Hepatocyte (in vitro differentiated cells): Measurements from ENCODE around the gene ABHD8. TPM values are rescaled to one million over a fixed set of nuclear protein-coding genes. Genes with fewer than 3 reads are reported as not detected.
A peak's percentile ranks its signal among the peaks of the same experiment; 100 is the strongest.

Experiments used
- DNase-seq: peaks from one replicate; pipeline ENCODE4 v3.0.0-alpha.2; 2016; ENCODE audit warnings: low spot score
- H2AFZ ChIP-seq: fragments of 200-600 bp; sonication (generic); 2 replicates; pipeline ENCODE4 v1.6.0; 2016; ENCODE audit warnings: antibody characterized with exemption, mild to moderate bottlenecking
- H3K27ac ChIP-seq: fragments of 200-600 bp; sonication (generic); 2 replicates; pipeline ENCODE4 v1.5.1; 2016; ENCODE audit warnings: mild to moderate bottlenecking
- H3K27me3 ChIP-seq: fragments of 200-600 bp; sonication (generic); 2 replicates; pipeline ENCODE4 v1.6.1; 2016
- H3K36me3 ChIP-seq: fragments of 200-600 bp; sonication (generic); replicated peaks from 2 replicates; pipeline ENCODE4 v1.5.1; 2016; ENCODE audit warnings: low read depth; ENCODE audit not compliant: insufficient read depth
- H3K4me1 ChIP-seq: fragments of 200-600 bp; sonication (generic); 2 replicates; pipeline ENCODE4 v1.5.1; 2016; ENCODE audit warnings: mild to moderate bottlenecking, moderate library complexity; ENCODE audit not compliant: insufficient read depth
- H3K4me2 ChIP-seq: fragments of 200-600 bp; sonication (generic); 2 replicates; pipeline ENCODE4 v1.6.0; 2016
- H3K4me3 ChIP-seq: fragments of 200-600 bp; sonication (generic); 2 replicates; pipeline ENCODE4 v1.5.1; 2016; ENCODE audit warnings: mild to moderate bottlenecking
- H3K79me2 ChIP-seq: fragments of 200-600 bp; sonication (generic); 2 replicates; pipeline ENCODE4 v1.6.0; 2017; ENCODE audit warnings: mild to moderate bottlenecking
- H3K9me2 ChIP-seq: fragments of 200-600 bp; sonication (generic); replicated peaks from 2 replicates; pipeline ENCODE4 v1.6.0; 2017; ENCODE audit warnings: mild to moderate bottlenecking; ENCODE audit not compliant: insufficient read depth
- H3K9me3 ChIP-seq: fragments of 200-600 bp; sonication (generic); 2 replicates; pipeline ENCODE4 v1.5.1; 2016; ENCODE audit warnings: low read depth, mild to moderate bottlenecking
- H4K20me1 ChIP-seq: fragments of 200-600 bp; sonication (generic); 2 replicates; pipeline ENCODE4 v1.6.0; 2016; ENCODE audit warnings: mild to moderate bottlenecking; ENCODE audit not compliant: insufficient read depth, poor library complexity, severe bottlenecking
- EZH2 ChIP-seq: fragments of 200-600 bp; sonication (generic); IDR thresholded peaks from 2 replicates; pipeline ENCODE4 v1.6.1; 2016; ENCODE audit warnings: antibody characterized with exemption, mild to moderate bottlenecking, borderline replicate concordance
- EZH2phosphoT487 ChIP-seq: fragments of 200-600 bp; sonication (generic); IDR thresholded peaks from one replicate; pipeline ENCODE4 v1.6.1; 2018; ENCODE audit warnings: antibody characterized with exemption, mild to moderate bottlenecking, low read depth, moderate library complexity; ENCODE audit not compliant: unreplicated experiment, severe bottlenecking
- WGBS: methylation state at CpG from one replicate; pipeline ENCODE4 v1.1.6; 2016; ENCODE audit warnings: low lambda C conversion rate; ENCODE audit errors: missing lambda C conversion rate; 5-methylcytosine and 5-hydroxymethylcytosine counted together
- polyA plus RNA-seq: library from polyadenylated mRNA; unstranded; fragments of >200 nt; fragmentation: Nextera tagmentation; extraction: Ambion mirVana; gene quantifications from 2 replicates; pipeline ENCODE4 v1.2.1, GENCODE V29; 2016
- total RNA-seq: library from RNA; depleted of rRNA; stranded (reverse); fragments of >200 nt; gene quantifications from 2 replicates; pipeline ENCODE4 v1.2.3, GENCODE V29; 2014
- TF ChIP-seq, protein P1 (sequence below): fragments of 200-600 bp; sonication (generic); IDR thresholded peaks from 2 replicates; pipeline ENCODE4 v1.5.1; 2016; ENCODE audit warnings: antibody characterized with exemption, mild to moderate bottlenecking; ENCODE audit not compliant: poor library complexity

Gene ABHD8
- total and polyA plus RNA-seq, 2 experiments from 2014 or later, result 12.9 to 17.6 TPM

DNA sequence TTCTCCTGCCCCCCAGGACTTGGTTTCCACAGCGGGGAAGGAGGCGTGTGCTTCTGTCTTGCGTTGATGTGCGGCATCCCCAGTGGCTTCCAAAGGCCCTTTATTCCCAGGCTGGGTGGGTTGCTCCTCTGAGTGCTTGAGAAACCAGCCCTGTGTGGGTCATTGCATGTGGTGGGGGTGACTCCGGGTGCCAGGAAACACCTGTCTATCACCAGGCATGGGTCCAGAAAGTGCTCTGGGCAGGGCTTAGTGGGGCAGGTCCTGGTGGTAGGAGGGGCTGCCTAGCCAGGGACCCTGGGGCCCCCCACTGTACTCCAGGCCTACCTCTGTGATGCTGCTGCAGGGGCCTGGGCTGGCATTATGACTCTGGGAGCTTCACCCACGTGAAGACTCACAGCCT, 15.7 kb upstream of the ABHD8 start:
- H3K36me3 ChIP-seq, result no peaks in the 10 kb centered on the region
- H3K79me2 ChIP-seq, result no peaks in the 10 kb centered on the region
- no peaks in the 10 kb centered on the region for H3K4me1 ChIP-seq
- H2AFZ ChIP-seq, result no peak overlapping the region
- H3K4me3 ChIP-seq, result no peak overlapping the region
- H3K9me2 ChIP-seq, result no peaks in the 10 kb centered on the region
- TF ChIP-seq, protein P1, sequence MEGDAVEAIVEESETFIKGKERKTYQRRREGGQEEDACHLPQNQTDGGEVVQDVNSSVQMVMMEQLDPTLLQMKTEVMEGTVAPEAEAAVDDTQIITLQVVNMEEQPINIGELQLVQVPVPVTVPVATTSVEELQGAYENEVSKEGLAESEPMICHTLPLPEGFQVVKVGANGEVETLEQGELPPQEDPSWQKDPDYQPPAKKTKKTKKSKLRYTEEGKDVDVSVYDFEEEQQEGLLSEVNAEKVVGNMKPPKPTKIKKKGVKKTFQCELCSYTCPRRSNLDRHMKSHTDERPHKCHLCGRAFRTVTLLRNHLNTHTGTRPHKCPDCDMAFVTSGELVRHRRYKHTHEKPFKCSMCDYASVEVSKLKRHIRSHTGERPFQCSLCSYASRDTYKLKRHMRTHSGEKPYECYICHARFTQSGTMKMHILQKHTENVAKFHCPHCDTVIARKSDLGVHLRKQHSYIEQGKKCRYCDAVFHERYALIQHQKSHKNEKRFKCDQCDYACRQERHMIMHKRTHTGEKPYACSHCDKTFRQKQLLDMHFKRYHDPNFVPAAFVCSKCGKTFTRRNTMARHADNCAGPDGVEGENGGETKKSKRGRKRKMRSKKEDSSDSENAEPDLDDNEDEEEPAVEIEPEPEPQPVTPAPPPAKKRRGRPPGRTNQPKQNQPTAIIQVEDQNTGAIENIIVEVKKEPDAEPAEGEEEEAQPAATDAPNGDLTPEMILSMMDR, result no peak
- no peak for TF ChIP-seq EZH2
- no peak for TF ChIP-seq EZH2phosphoT487
- no peaks in the 10 kb centered on the region for H3K27me3 ChIP-seq
- H3K4me2 ChIP-seq, result no peak overlapping the region
- no peak overlapping the region for H3K27ac ChIP-seq
- 89% methylated on average over 6 of the region's 6 CpGs for WGBS
- DNase-seq, result no peak
- no peaks in the 10 kb centered on the region for H3K9me3 ChIP-seq
- H4K20me1 ChIP-seq, result no peaks in the 10 kb centered on the region

DNA sequence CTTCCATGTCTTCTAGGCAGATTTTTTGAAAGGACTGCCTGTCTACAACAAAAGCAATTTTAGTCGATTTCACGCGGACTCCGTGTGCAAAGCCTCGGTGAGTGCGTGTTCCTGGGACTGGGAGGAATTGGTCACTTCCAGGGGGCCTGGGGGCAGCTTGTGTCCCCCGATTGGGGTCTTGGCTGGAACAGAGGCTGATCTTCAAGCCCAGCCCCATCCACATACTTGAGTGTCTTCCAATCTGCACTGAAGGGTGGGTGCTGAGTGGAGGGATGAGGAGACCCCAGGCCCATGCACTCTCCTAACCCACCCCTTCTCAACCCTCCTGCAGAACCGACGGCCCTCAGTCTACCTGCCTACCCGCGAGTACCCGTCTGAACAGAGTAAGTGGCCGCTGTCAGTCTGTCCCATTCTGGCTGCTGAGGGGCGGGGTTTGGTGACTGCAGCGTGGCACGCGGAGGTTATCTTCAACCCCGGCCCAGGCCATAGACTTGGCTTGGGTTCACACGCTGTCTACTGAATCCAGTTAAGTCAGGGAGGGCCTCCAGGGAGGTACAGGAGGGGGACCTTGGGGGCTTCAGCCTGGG, 10.9 kb upstream of the ABHD8 start:
- H3K4me3 ChIP-seq, result no peak overlapping the region
- 96% methylated on average over 19 of the region's 19 CpGs for WGBS
- H3K27ac ChIP-seq, result no peak overlapping the region
- TF ChIP-seq, protein P1, result no peak
- TF ChIP-seq EZH2 (no peak), EZH2phosphoT487 (no peak)
- H3K4me2 ChIP-seq, result no peak overlapping the region
- DNase-seq, result no peak
- no peaks in the 10 kb centered on the region for H3K36me3 ChIP-seq
- H2AFZ ChIP-seq, result no peak overlapping the region
- no peaks in the 10 kb centered on the region for H3K27me3 ChIP-seq
- H4K20me1 ChIP-seq, result peaks cover 7% of the 10 kb centered on the region
- no peaks in the 10 kb centered on the region for H3K9me3 ChIP-seq
- H3K4me1 ChIP-seq, result peaks cover 17% of the 10 kb centered on the region
- peaks cover 42% of the 10 kb centered on the region for H3K79me2 ChIP-seq
- H3K9me2 ChIP-seq, result no peaks in the 10 kb centered on the region

DNA sequence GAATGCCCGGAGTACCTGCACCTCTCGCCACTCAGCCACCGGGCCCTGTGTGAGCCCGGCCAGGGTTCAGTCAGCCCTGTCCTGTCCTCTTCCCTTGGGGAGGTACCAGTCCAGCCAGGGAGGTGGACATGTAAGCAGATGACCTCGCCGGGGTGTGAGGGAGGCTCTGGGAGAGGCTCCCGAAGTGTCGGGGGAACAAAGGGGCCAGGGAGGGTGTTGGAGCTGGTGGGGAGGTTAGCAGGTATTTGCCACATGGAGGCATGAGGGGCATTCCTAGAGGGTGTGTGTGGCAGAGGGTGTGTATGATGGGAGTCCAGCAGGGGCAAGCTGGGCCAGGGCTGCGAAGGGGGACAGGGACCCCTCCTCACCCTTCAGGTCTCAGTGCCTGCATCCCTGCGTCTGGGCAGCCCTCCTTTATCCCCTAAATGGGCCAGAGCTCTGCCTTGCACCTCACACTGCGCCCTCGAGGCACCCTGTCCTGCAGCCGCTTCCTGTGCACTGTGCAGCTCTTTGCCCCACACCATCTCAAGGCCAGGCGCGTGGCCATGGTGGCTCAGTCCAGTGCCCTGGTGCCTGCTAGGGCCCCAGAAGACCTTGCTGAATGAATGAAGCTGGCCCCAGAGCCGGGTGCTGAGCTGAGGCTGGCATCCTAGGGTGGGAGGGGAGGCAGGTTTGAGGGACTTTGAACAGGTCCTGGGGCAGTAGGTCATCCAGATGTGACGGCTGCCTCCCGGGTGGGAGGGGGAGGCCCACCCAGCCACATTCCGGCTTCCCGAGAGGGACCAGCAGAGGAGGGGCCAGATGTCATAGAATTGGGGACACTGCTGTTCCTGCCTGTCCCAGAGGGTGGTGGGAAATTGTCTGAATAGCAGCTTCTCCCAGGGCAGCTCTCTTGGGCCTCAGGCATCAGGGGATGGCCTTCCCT, 9.2 kb upstream of the ABHD8 start:
- Histone ChIP-seq H3K4me1 (peaks cover 17% of the 10 kb centered on the region), H2AFZ (no peak overlapping the region), H3K27me3 (no peaks in the 10 kb centered on the region), H3K79me2 (peaks cover 48% of the 10 kb centered on the region), H3K36me3 (no peaks in the 10 kb centered on the region), H3K27ac (peak overlapping the region; percentile 88), H3K9me3 (no peaks in the 10 kb centered on the region), H4K20me1 (peaks cover 7% of the 10 kb centered on the region), H3K4me2 (peak overlapping the region; percentile 55), H3K4me3 (no peak overlapping the region), H3K9me2 (no peaks in the 10 kb centered on the region)
- WGBS, result 85% methylated on average over 19 of the region's 20 CpGs
- TF ChIP-seq EZH2 (no peak), EZH2phosphoT487 (no peak)
- TF ChIP-seq, protein P1, result no peak
- peak; percentile 7 for DNase-seq
